GM19463 (cell line): ENCODE measurements around the gene TRDN.
"Not testable (repeated sequence)": the region's sequence is repeated elsewhere in the genome, so short reads cannot be mapped to it uniquely, and the experiment has no call there.

Source experiments
- ATAC-seq: cut with Tn5 transposase; IDR thresholded peaks from one replicate; pipeline ENCODE4 v1.9.1; 2021; ENCODE audit warnings: mild to moderate bottlenecking, moderate library complexity; ENCODE audit not compliant: unreplicated experiment

TRDN gene

DNA sequence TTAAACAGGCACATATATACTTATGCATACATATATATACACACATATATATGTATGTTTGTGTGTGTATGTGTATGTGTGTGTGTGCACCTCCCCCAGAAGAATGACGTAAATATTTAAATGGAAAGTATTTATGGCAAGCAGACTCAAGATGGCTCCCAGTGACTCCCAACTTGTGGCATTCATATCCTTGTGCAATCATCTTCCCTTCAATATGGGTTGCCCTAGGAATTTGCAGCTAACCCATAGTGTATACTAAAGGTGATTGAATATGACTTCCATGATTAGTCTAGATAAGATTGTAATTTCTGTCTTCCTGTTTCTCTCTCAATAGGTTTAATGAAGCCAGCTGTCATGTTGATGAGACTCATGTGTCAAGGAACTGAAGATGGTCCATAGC lies 127.6 kb downstream of the TRDN start:
- ATAC-seq = no peak

DNA sequence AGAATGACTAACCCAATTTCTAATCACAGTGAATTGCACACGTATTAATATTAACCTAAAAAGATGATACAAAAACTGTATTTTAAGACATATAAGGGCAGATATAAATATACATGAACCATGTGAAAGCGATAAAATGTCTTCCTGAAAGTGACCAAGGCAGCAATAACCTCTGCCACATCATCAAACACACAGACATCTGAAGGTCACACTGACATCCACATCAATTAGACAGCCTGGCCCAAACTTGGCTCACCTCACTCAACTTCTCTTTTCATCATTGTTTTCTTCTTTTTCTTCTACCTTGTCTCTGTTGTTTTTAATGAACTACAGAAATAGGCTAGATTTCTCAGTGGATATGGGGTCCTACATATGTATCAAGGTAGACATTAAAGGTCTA lies 128.5 kb downstream of the TRDN start:
- ATAC-seq = no peak

DNA sequence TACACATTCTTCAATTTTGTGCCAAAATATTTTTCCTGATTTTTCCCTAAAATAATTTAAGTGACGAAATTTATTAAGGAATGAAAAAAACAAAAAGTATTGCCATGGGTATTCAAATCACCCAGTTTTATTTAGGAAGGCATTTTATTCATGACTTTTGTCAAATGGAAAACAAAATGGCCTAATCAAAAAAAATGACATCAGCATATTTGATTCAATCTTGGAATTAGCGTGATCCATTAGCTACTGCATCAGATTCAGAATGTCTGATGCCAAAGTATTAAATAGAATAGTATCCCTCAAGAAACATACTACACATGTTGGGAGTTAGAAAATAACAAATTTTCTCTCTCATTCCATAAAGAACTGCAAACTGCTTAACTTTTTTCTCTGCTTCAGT lies 129.2 kb downstream of the TRDN start:
- no peak for ATAC-seq

DNA sequence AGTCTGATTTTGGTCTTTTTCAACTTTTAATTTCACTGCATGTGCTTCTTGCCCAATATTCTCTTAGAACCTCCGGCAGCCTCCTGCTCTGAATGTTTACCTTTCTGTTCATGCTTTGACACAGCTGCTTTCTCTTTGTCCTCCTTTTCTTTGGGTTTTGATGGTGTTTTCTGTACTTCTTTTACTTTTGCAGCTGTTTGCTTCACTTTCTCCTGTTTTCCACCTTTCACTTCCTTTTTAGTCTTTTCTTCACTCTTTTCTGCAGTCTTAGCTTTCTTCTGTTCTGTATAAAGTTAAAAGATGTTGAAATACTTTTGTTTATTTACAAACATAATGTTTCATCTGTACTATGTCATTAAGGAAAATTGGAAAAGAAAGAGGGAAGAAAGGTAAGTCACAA lies 133.1 kb downstream of the TRDN start:
- ATAC-seq = no peak

DNA sequence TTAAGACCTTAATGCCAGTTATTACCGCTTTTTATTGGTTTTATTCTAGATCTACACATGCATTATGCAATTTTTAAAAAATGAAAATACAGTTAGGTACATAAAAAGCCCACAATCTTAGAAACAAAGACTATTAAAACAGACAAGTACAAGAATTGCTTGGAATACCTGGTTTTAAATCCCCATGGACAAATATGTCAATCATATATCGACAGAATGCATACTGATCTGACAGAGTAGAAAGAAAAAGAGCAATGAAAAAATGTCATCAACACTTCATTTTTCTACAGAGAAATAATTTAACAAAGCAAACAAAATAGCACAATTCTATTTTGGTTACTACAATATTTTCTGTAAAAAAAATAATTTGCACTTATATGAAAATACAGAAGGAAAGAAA lies 139.7 kb downstream of the TRDN start:
- no peak for ATAC-seq

DNA sequence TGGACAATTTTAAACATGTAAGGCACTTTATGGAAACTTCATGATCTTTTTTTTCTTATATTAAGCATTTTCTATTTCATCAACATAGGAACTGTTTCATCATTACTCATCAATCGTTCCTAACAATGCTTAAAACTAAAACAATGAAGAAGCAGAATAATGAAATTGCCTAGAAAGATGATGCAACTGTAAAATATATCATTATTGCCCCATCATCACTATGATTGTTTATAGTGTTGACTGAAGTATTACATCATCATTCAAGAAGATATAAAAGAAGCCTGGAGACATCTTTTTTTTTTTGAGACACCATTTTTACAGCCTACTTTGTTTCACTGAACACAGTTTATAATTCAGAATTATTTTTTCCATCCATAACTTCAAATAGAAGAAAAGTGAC lies 147.2 kb downstream of the TRDN start:
- no peak for ATAC-seq

DNA sequence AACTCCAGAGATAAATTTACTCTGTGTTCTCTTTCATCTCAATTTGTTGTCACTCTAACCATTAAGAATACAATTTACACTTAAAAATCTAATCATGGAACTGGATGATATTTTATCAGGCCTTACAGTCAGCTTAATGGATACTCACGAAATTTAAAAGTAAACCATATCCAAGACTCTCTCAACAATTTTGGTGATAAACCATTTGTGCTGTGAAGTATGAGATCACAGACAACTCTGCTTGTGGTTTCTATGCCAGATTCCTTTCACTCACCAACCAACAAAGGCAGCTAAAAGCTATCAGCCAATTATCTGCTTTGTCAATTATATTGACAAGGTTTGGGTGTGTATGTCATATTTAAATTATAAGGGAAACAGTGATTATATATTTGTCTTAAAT lies 155.8 kb downstream of the TRDN start:
- ATAC-seq = no peak

DNA sequence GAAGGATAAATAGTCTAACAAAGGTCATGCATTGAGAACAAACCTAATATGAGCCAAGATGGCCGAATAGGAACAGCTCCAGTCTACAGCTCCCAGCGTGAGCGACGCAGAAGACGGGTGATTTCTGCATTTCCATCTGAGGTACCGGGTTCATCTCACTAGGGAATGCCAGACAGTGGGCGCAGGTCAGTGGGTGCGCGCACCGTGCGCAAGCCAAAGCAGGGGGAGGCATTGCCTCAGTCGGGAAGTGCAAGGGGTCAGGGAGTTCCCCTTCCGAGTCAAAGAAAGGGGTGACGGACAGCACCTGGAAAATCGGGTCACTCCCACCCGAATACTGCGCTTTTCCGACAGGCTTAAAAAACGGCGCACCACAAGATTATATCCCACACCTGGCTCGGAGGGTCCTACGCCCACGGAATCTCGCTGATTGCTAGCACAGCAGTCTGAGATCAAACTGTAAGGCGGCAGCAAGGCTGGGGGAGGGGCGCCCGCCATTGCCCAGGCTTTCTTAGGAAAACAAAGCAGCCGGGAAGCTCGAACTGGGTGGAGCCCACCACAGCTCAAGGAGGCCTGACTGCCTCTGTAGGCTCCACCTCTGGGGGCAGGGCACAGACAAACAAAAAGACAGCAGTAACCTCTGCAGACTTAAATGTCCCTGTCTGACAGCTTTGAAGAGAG lies 164.6 kb downstream of the TRDN start:
- not testable (repeated sequence) for ATAC-seq

DNA sequence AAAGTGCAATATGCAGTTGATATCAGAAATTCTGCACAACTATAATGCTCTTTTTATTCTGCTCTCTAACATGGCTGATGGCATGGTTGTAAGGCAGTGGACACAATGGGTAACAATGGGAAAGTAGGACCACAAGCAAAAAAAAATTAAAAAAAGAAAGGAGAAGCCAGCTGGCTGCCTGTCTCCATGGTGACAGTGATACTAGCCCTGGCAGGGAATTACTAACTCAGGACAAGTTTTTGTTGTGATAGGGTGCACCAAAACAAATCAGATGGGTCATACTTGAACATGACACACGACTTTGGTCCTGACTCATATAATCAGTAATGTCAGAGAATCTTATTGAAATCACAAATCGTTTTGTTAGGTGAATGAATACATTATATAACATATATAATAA lies 169.4 kb downstream of the TRDN start:
- no peak for ATAC-seq

DNA sequence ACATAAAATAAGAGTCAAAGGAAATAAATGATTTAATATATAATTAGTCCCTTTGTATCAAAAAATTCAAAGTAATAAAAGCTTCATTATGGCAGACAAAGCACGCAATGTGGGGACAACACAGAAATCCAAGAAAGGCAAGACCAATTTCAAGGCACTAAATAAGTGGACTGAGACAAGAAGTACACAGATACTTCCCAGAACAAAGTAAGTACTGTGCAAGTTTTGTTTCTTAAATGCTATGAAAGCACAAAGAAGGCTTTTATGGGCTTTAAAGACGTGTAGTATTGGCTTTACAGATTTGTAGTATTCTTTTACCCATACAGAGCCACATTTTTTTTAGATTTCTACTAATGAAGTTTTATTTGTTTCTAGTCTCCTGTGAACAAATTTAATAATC lies 174.6 kb downstream of the TRDN start:
- no peak for ATAC-seq

DNA sequence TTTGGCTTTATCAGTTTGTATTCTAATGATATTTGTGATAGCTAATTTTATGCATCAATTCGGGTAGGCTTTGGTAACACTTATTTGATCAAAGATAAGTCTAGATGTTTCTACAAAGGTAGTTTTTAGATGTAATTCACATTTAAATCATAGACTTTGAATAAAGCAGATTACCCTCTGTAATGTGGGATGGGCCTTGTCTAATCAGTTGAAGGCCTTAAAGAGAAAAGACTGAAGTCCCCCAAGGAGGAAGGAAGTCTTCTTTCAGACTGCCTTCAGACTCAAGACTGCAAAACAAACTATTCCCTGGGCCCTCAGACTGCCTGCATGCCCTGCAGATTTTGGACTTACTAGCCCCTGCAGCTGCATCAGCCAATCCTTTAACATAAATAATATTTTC lies 178.5 kb downstream of the TRDN start:
- no peak for ATAC-seq

DNA sequence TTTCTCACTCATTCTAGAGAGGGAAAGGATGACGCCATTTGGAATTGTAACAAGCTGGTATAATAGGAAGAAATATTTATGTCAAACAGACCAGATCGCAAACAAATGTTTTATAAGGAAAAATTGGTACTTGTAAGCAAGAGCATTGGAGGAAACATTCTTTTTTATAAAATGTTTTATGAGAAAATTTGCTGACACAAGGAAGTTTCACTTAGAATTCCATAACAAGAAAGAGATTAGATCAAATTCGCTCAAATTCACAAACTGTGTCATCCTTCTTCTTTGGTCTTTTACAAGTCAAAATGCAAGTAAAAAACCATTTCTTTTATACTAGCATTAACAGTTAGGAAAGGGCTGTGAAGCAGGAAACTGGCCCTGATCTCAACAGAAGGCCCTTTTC lies 179.9 kb downstream of the TRDN start:
- no peak for ATAC-seq

DNA sequence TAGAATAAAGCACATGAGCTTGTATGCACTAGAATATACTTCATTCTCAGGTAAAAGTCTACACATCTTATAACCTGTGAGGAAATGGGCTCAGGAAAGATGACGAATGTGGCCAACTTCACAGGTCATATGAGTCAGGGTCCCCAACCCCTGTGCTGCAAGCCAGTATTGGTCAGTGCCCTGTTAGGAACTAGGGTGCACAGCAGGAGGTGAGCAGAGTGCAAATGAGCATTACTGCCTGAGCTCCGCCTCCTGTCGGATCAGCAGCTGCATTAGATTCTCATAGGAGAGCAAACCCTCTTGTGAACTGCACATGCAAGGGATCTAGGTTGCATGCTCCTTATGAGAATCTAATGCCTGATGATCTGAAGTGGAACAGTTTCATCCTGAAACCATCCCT lies 182.3 kb downstream of the TRDN start:
- no peak for ATAC-seq

DNA sequence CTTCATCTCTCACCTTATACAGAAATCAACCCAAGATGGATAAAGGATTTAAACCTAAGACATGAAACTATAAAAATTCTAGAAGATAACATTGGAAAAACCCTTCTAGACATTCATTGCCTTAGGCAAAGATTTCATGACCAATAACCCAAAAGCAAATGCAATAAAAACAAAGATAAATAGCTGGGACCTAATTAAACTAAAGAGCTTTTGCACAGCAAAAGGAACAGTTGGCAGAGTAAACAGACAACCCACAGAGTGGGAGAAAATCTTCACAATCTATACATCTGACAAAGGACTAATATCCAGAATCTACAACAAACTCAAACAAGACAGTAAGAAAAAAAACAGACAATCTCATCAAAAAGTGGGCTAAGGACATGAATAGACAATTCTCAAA lies 183.7 kb downstream of the TRDN start:
- not testable (repeated sequence) for ATAC-seq

DNA sequence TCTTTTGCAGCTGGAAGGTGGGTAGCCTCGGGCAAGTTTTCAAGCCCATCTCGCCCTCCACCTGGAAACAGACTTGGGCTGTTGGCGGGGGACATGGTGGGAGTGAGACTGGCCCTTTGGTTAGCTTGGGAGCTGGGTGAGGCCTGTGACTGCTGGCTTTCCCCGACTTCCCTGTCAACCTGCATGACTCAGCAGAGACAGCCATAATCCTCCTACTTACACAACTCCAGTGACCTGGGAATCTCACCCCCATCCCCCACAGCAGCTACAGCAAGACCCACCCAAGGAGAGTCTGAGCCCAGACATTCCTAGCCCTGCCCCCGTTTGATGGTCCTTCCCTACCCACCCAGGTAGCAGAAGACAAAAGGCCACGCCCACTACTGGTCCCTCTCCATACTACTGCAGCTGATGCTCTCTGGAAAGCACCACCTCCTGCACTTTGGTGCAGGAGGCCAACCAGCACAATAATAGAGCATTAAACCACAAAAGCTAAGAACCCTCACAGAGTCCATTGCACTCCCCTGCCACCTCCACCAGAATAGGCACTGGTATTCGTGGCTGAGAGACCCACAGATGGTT lies 188.4 kb downstream of the TRDN start:
- no peak for ATAC-seq

DNA sequence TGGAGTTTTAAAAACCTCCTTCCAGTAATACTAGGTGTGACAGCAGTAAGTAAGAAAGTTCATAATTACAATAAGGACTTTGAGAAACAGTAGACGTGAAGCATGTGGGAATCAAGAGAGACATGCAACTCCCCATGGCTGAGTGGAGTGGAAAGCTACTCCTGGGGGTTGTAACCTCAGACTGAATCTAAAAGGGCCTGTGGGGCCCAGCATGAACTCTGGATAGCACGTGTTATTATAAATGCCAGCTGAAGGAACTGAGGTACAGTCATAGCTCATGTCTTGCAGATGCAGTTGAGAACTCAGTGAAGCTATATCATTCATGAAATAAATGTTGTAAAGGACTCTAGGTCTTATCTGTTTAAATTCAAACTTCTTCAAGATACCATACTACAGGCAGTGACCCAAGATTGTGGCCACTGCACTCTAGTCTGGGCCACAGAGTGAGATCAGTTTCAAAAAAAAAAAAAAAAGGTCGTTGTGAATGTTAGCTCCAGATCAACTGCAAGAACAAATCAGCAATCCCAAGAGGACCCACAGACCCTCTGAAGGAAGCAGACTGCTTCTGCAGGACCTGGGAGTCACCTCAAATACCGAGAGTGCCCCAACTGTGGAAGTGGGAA lies 189.3 kb downstream of the TRDN start:
- no peak for ATAC-seq

DNA sequence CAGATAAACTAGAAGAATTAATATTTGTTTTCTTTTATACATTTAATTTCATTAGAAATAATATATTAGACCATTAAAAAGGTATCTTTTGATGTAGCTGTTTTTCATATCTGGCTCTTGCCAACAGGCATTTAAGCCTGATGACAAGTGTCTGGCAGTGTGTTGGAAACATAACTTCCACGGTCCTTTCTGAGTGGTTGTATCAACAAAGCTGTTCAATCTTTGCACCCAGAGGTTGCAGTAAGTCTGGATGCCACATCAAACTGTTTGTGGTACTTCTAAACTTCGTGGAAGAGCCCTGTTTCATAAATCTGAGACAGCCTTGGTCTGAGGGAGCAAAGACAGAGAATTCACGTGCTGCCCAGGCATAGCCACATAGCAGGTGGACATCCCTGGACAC lies 197.4 kb downstream of the TRDN start:
- no peak for ATAC-seq

DNA sequence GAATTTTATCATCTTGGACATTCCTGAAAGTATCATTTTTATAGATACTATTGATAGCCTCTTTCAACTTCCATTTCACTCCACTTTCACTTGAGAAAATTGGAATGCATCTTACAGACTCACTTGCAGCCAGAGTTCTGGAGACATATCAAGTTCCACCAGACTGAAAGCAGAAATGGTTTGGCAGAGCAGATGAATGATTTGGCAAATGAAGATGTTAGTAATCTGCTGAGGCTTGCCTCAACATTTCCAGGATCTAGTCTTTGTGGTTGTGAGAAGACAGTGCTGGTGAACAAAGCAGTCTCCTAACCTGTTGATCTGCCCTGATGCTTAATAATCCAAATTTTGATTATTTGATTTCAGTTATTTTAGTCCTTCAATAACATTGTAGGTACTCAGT lies 202.6 kb downstream of the TRDN start:
- ATAC-seq = no peak

DNA sequence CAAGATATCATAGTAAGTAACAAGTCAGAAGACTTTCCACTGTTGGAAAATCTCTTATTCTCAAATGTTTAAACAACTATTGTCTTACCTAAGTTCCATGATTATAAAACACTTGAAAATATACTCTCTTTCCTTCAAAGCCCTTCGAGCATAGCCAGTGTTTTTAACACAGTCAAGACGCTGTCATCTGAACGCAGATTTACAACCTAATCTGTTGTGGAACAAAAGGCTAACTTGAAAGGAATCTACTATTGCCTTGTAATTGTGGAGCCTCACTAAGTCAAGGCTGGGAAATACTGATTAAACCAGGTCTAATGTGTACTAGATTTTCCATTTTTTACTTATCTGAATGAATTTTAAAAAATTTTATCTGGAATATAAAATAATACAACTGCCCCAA lies 205.8 kb downstream of the TRDN start:
- ATAC-seq = no peak

DNA sequence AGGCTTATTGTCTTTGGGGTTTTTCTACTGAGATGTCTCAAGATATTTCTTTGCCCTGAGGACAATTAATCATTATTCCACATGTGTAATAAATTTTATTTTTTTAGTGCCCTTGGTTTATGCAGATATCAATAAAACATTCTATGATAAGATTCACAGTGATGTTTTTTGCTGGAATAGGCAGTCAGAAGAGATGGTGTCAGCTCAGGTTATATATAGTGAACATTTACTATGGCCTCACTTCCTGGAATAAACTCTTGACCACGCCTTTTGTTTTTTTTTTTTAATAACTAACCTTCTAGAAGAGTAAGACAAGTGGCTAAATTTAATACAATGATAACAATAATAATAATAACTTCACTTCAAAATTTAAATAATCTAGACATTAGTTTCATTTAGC lies 209.7 kb downstream of the TRDN start:
- no peak for ATAC-seq

DNA sequence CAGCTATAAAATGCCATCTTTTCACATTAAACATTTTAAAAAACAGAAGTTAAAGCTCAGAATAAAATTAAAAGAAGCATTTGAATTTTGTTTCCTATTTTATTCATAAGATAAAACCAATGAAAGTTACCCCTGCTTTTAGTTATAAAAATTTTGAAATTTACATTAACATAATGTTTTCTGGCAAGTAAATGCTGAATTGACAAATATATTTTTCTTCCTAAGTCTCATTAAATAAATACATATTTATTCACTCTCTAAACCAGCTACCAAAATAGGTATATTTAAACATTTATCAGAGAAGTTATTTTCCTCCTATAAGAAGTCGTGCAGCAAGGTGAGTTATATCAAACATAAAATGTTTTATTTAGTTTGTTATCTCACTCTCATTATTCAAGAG lies 213.6 kb downstream of the TRDN start:
- ATAC-seq = no peak

DNA sequence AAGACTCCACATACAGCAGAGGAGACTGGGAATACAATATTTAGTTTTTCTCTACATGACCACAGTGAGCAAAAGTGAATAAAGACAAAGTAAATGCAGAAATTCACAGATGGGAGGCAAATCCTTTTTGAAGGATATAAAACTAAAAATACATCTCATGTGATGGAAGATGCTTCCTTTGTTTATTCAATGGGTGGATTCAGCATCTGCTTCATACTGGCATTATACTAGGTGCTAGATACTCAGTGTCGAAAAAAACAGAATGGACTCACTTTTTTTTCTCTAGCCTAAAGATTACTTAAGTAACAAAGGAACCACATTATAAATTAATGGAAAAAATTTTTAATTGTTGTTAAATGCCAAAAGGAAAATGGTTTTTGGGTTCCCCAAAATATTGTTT lies 216.2 kb downstream of the TRDN start:
- no peak for ATAC-seq

DNA sequence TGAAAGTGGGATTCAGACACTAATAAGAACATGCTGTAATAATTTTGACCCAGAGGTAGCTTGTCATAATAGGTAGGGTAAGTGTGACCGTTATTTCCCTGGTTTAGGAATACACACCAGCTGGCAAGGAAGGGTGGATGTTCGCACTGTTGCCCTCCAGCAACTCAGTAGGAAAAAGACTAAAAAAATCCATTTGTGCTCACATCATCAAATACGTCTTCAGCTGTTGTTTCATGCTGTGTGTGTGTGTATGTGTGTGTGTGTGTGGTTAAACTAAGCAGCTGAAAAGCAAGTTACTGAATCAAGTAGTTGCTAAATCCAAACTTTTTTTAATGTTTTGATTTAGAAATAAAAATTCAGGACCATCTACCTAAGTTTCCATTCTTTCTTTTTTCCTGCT lies 218.7 kb downstream of the TRDN start:
- no peak for ATAC-seq
